RWPE2 (cell line): ENCODE data around the gene TM6SF1.

ENCODE experiments used
- ATAC-seq: fragments of 200-7000 bp; cut with Tn5 transposase; 3 replicates; pipeline ENCODE4 v1.9.1; 2021; ENCODE audit warnings: low read depth
- DNase-seq: peaks from one replicate; pipeline ENCODE4 v3.0.0-alpha.2; 2020; ENCODE audit warnings: low spot score
- H3K27ac ChIP-seq: fragments of 450-650 bp; 2 replicates; pipeline ENCODE4 v1.5.1; 2017; ENCODE audit warnings: mild to moderate bottlenecking; ENCODE audit not compliant: poor library complexity, severe bottlenecking
- H3K27me3 ChIP-seq: fragments of 250-450 bp; sonication (Bioruptor Pico); 2 replicates; pipeline ENCODE4 v1.5.1; 2021; ENCODE audit warnings: mild to moderate bottlenecking, moderate library complexity; ENCODE audit not compliant: insufficient read depth, poor library complexity, severe bottlenecking
- H3K36me3 ChIP-seq: fragments of 250-450 bp; sonication (Bioruptor Pico); 2 replicates; pipeline ENCODE4 v1.5.1; 2020; ENCODE audit warnings: low read depth, mild to moderate bottlenecking, moderate library complexity
- H3K4me1 ChIP-seq: fragments of 250-450 bp; sonication (Bioruptor Pico); 2 replicates; pipeline ENCODE4 v1.5.1; 2021; ENCODE audit warnings: mild to moderate bottlenecking, moderate library complexity; ENCODE audit not compliant: insufficient read depth, poor library complexity, severe bottlenecking
- H3K4me3 ChIP-seq: fragments of 250-450 bp; sonication (Bioruptor Pico); 2 replicates; pipeline ENCODE4 v1.5.1; 2021; ENCODE audit warnings: mild to moderate bottlenecking, moderate library complexity; ENCODE audit not compliant: severe bottlenecking
- H3K9me3 ChIP-seq: fragments of 250-450 bp; sonication (Bioruptor Pico); 2 replicates; pipeline ENCODE4 v1.5.1; 2021; ENCODE audit warnings: mild to moderate bottlenecking, moderate library complexity; ENCODE audit not compliant: severe bottlenecking
- CTCF ChIP-seq: fragments of 450-650 bp; IDR thresholded peaks from one replicate; pipeline ENCODE4 v1.5.1; 2017; ENCODE audit warnings: mild to moderate bottlenecking, moderate library complexity; ENCODE audit not compliant: poor library complexity, severe bottlenecking

Gene TM6SF1

GRCh38 chr15:83119968-83120581 lies 12.6 kb downstream of the TM6SF1 start:
- no peaks in the 10 kb centered on the region for H3K4me1 ChIP-seq
- no peak for ATAC-seq
- no peak overlapping the region for H3K27ac ChIP-seq
- peaks cover 4% of the 10 kb centered on the region; the same call in 1 of the 2 replicates for H3K36me3 ChIP-seq
- no peaks in the 10 kb centered on the region for H3K27me3 ChIP-seq
- H3K9me3 ChIP-seq: no peaks in the 10 kb centered on the region
- DNase-seq: no peak
- H3K4me3 ChIP-seq: no peak overlapping the region
- TF ChIP-seq CTCF: no peak

- Histone ChIP-seq H3K4me1 (no peaks in the 10 kb centered on the region), H3K27me3 (no peaks in the 10 kb centered on the region), H3K36me3 (peaks cover 4% of the 10 kb centered on the region; the same call in 1 of the 2 replicates), H3K27ac (no peak overlapping the region), H3K9me3 (no peaks in the 10 kb centered on the region), H3K4me3 (no peak overlapping the region)
- ATAC-seq (no peak), DNase-seq (no peak)
- TF ChIP-seq CTCF: no peak
These were observed 16.1 kb downstream of the TM6SF1 start for GRCh38 chr15:83123529-83123928.

- ATAC-seq (no peak), DNase-seq (no peak)
- Histone ChIP-seq H3K9me3 (no peaks in the 10 kb centered on the region), H3K27me3 (no peaks in the 10 kb centered on the region), H3K36me3 (no peaks in the 10 kb centered on the region), H3K4me1 (no peaks in the 10 kb centered on the region), H3K4me3 (no peak overlapping the region), H3K27ac (no peak overlapping the region)
- TF ChIP-seq CTCF: no peak
These were observed 20.2 kb downstream of the TM6SF1 start for GRCh38 chr15:83127547-83128150.

- H3K4me1 ChIP-seq: no peaks in the 10 kb centered on the region
- no peak for DNase-seq
- H3K27me3 ChIP-seq: no peaks in the 10 kb centered on the region
- no peaks in the 10 kb centered on the region; the same call in 1 of the 2 replicates for H3K36me3 ChIP-seq
- no peak overlapping the region for H3K4me3 ChIP-seq
- no peak for TF ChIP-seq CTCF
- ATAC-seq: no peak
- no peaks in the 10 kb centered on the region for H3K9me3 ChIP-seq
- H3K27ac ChIP-seq: no peak overlapping the region
These were observed 22.3 kb downstream of the TM6SF1 start for GRCh38 chr15:83129791-83130190.
